Astrocyte of the spinal cord (primary cell): ENCODE results near the gene GPN2.

Source experiments
- DNase-seq: peaks from one replicate; pipeline ENCODE4 v3.0.0; 2011; ENCODE audit warnings: low read depth, low spot score
- H3K4me3 ChIP-seq: 2 replicates; pipeline ENCODE4 v1.5.1; 2011; ENCODE audit warnings: low read depth, mild to moderate bottlenecking, low read length, moderate library complexity
- in situ Hi-C: cut with HindIII; loops from 2 replicates; pipeline ENCODE4 v1.10.0; 2017; ENCODE audit warnings: low sequenced_read_pairs
- TF ChIP-seq, protein P1 (sequence below): IDR thresholded peaks from 2 replicates; pipeline ENCODE4 v1.5.1; 2012; ENCODE audit warnings: low read depth, mild to moderate bottlenecking, low read length, inconsistent platforms

Gene GPN2

DNA sequence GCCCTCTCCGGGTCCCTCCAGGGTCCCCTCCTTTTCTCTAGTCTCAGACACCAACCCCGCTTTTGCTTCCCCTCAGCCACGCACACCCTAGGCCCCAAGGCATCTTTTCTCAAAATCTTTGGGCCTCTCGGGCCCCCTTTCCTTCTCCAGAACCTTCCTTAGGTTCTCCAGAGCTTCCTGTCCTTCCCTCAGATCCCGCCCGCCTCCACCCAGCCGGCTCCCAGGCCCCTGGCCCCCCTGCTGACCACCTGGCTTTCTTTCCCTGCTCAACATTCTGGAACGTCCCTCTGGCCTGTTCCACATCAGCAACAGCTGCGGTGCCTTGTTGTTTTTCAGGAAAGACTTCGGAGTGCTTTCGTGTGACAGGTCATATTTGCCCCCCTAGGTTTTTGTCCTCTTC is 62.4 kb downstream of the GPN2 start:
- in situ Hi-C loops: no loop called here
- no peak for DNase-seq
- peak overlapping the region; percentile 73 for H3K4me3 ChIP-seq
- TF ChIP-seq, protein P1, sequence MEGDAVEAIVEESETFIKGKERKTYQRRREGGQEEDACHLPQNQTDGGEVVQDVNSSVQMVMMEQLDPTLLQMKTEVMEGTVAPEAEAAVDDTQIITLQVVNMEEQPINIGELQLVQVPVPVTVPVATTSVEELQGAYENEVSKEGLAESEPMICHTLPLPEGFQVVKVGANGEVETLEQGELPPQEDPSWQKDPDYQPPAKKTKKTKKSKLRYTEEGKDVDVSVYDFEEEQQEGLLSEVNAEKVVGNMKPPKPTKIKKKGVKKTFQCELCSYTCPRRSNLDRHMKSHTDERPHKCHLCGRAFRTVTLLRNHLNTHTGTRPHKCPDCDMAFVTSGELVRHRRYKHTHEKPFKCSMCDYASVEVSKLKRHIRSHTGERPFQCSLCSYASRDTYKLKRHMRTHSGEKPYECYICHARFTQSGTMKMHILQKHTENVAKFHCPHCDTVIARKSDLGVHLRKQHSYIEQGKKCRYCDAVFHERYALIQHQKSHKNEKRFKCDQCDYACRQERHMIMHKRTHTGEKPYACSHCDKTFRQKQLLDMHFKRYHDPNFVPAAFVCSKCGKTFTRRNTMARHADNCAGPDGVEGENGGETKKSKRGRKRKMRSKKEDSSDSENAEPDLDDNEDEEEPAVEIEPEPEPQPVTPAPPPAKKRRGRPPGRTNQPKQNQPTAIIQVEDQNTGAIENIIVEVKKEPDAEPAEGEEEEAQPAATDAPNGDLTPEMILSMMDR: no peak

DNA sequence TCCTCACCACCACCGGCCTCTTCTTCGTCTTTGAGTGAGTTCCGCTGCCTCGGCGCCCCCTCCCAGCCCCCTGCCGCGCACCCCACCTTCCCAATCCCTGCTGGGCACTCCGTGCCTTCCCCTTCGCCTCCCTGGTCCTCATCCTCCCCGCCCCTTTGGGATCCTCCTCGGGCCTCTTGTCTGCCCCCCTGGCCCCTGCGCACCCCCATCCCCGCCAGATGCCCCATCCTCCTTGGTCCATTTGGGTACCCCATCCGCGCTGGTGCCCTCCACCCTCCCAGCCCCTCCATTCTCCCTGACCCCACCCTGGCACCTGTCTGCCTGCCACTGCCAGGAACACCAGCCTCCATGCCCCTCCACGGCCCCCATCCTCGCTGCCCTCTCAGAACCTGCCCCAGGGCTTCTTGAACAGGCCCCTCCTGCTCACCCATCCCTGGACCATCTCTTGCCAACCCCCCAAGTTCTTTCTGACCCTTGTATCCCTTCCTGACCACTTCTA is 62.9 kb downstream of the GPN2 start:
- no peak for DNase-seq
- in situ Hi-C loops: no loop called here
- TF ChIP-seq, protein P1: no peak
- H3K4me3 ChIP-seq: peak overlapping the region; percentile 73

DNA sequence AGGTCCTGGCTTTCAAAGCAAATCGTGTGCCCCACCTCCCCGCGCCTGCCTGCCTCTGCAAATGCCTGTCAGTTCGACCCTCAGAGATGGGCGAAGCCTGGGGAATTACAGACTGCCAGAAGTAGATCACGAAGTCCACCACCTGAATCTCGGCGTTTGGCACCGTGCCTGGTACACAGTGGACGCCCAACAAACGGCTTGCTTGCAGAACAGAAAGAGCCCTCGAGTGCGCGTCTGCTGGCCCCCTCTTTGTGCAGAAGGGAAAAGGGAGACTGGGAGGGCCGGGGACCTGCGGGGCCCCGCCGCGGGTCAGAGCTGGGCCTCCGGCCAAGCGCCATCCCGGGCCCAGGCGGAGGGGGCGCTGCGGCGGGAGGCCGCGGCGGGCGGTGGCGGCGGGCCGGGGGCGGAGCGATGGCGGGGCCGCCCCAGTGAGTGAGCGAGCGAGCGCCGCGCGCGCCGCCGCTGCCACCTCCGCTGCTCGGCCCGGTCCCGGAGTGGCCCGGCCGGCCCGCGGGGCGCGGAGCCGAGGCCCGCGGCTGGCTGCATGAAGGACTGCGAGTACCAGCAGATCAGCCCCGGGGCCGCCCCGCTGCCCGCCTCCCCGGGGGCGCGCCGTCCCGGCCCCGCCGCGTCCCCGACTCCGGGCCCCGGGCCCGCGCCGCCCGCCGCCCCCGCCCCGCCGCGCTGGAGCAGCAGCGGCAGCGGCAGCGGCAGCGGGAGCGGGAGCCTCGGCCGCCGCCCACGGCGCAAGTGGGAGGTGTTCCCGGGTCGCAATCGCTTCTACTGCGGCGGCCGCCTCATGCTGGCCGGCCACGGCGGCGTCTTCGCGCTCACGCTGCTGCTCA is 63.6 kb downstream of the GPN2 start, which contains the start of gene ZDHHC18:
Gene ZDHHC18 (plus strand): TSS at position 428 of the 845 bp plus-strand sequence. CDS start 117 bp downstream, at position 545.
- H3K4me3 ChIP-seq: peak within 1 kb of the TSS; percentile 73
- DNase-seq: peak; percentile 35
- TF ChIP-seq, protein P1: peak; percentile 40
- in situ Hi-C loops: no loop called here
